ENCODE results near the gene PPP4R3B. TPM values are rescaled to one million over a fixed set of nuclear protein-coding genes. Genes with fewer than 3 reads are reported as not detected.

PPP4R3B gene
- total and polyA plus RNA-seq, 2 of the 13 experiments (the other 11 are each of a cell fraction or from before 2014, with no cell fraction given) = 24.2 to 53.0 TPM

- TF ChIP-seq, protein P1, sequence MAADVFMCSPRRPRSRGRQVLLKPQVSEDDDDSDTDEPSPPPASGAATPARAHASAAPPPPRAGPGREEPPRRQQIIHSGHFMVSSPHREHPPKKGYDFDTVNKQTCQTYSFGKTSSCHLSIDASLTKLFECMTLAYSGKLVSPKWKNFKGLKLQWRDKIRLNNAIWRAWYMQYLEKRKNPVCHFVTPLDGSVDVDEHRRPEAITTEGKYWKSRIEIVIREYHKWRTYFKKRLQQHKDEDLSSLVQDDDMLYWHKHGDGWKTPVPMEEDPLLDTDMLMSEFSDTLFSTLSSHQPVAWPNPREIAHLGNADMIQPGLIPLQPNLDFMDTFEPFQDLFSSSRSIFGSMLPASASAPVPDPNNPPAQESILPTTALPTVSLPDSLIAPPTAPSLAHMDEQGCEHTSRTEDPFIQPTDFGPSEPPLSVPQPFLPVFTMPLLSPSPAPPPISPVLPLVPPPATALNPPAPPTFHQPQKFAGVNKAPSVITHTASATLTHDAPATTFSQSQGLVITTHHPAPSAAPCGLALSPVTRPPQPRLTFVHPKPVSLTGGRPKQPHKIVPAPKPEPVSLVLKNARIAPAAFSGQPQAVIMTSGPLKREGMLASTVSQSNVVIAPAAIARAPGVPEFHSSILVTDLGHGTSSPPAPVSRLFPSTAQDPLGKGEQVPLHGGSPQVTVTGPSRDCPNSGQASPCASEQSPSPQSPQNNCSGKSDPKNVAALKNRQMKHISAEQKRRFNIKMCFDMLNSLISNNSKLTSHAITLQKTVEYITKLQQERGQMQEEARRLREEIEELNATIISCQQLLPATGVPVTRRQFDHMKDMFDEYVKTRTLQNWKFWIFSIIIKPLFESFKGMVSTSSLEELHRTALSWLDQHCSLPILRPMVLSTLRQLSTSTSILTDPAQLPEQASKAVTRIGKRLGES (CRISPR knock-in tag; IDR thresholded peaks at IDR 0.05; ENCODE audit: borderline replicate concordance) = no peak
- TF ChIP-seq, protein P2, sequence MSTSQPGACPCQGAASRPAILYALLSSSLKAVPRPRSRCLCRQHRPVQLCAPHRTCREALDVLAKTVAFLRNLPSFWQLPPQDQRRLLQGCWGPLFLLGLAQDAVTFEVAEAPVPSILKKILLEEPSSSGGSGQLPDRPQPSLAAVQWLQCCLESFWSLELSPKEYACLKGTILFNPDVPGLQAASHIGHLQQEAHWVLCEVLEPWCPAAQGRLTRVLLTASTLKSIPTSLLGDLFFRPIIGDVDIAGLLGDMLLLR (CRISPR knock-in tag; IDR thresholded peaks at IDR 0.05) = no peak
- TF ChIP-seq ZNF10 (CRISPR knock-in tag; IDR thresholded peaks at IDR 0.05; ENCODE audit: borderline replicate concordance, low read depth) = no peak
- TF ChIP-seq ZSCAN22 (CRISPR knock-in tag; IDR thresholded peaks at IDR 0.05) = no peak
- TF ChIP-seq HOXA3 (CRISPR knock-in tag; IDR thresholded peaks at IDR 0.05) = peak; percentile 64
- TF ChIP-seq, protein P3, sequence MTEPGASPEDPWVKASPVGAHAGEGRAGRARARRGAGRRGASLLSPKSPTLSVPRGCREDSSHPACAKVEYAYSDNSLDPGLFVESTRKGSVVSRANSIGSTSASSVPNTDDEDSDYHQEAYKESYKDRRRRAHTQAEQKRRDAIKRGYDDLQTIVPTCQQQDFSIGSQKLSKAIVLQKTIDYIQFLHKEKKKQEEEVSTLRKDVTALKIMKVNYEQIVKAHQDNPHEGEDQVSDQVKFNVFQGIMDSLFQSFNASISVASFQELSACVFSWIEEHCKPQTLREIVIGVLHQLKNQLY (CRISPR knock-in tag; IDR thresholded peaks at IDR 0.05) = no peak
- TF ChIP-seq ARNT (IDR thresholded peaks at IDR 0.05) = no peak
- TF ChIP-seq HES4 (CRISPR knock-in tag; IDR thresholded peaks at IDR 0.05; ENCODE audit: borderline replicate concordance) = no peak
- no peak for TF ChIP-seq PCBP1 (IDR thresholded peaks at IDR 0.05; ENCODE audit: borderline replicate concordance, low read depth, low read length)
- TF ChIP-seq SSRP1 (CRISPR knock-in tag; IDR thresholded peaks at IDR 0.05) = no peak
- no peak for TF ChIP-seq ZBTB20 (CRISPR knock-in tag; IDR thresholded peaks at IDR 0.05; ENCODE audit: borderline replicate concordance, low read depth)
- TF ChIP-seq ZNF274 (CRISPR knock-in tag; IDR thresholded peaks at IDR 0.05) = no peak
- no peak for TF ChIP-seq TCF7 (IDR thresholded peaks at IDR 0.05; ENCODE audit: low read depth)
- no peak for TF ChIP-seq ZNF496 (CRISPR knock-in tag; IDR thresholded peaks at IDR 0.05; ENCODE audit: insufficient replicate concordance)
- no peak for TF ChIP-seq ZNF432 (CRISPR knock-in tag; IDR thresholded peaks at IDR 0.05; ENCODE audit: borderline replicate concordance)
- no peak for TF ChIP-seq HBP1 (CRISPR knock-in tag; IDR thresholded peaks at IDR 0.05; ENCODE audit: low read depth)
- no peak for TF ChIP-seq ZNF383 (CRISPR knock-in tag; IDR thresholded peaks at IDR 0.05; ENCODE audit: borderline replicate concordance)
- TF ChIP-seq HMGA1 (CRISPR knock-in tag; conservative IDR thresholded peaks at IDR 0.05) = no peak
- no peak for TF ChIP-seq CREB3 (CRISPR knock-in tag; IDR thresholded peaks at IDR 0.05)
- TF ChIP-seq ZFY (CRISPR knock-in tag; IDR thresholded peaks at IDR 0.05) = peak; percentile 47; the same call in 1 of the 2 replicates
- no peak; the same call in 1 of the 2 replicates for TF ChIP-seq ZNF747 (CRISPR knock-in tag; IDR thresholded peaks at IDR 0.05; ENCODE audit: borderline replicate concordance)
- 0 out of 2 replicates have a peak, but pooled peaks have one; percentile 52 for TF ChIP-seq HOXA5 (CRISPR knock-in tag; IDR thresholded peaks at IDR 0.05)
- TF ChIP-seq GABPB1 (CRISPR knock-in tag; IDR thresholded peaks at IDR 0.05) = peak; percentile 61; the same call in 1 of the 2 replicates
- no peak for TF ChIP-seq CENPX (CRISPR knock-in tag; IDR thresholded peaks at IDR 0.05)
These were observed 1.0 kb upstream of the PPP4R3B start (continued) for GRCh38 chr2:55618275-55619055.
